AG09319 (cell line): ENCODE results near the gene NCKAP5.

ENCODE experiments used
- DNase-seq: peaks from one replicate; pipeline ENCODE4 v3.0.0-alpha.2; 2010; ENCODE audit warnings: low read depth; ENCODE audit errors: extremely low read depth
- CTCF ChIP-seq: IDR thresholded peaks from 2 replicates; pipeline ENCODE4 v1.5.1; 2011; ENCODE audit warnings: low read depth, mild to moderate bottlenecking, inconsistent platforms, low read length, moderate library complexity

The NCKAP5 gene

GRCh38 chr2:133130548-133131246 lies 437.6 kb downstream of the NCKAP5 start:
- DNase-seq = no peak
- no peak for TF ChIP-seq CTCF

- no peak for TF ChIP-seq CTCF
- DNase-seq = no peak
Measured at GRCh38 chr2:133124446-133124845, 443.8 kb downstream of the NCKAP5 start.

- no peak for DNase-seq
- TF ChIP-seq CTCF = no peak
Measured at GRCh38 chr2:133123904-133124303, 444.4 kb downstream of the NCKAP5 start.

- no peak for TF ChIP-seq CTCF
- DNase-seq = no peak
Measured at GRCh38 chr2:133123393-133123792, 444.9 kb downstream of the NCKAP5 start.

GRCh38 chr2:133122529-133122928 lies 445.7 kb downstream of the NCKAP5 start:
- no peak for DNase-seq
- no peak for TF ChIP-seq CTCF

GRCh38 chr2:133120310-133120709 lies 448.0 kb downstream of the NCKAP5 start:
- no peak for DNase-seq
- no peak for TF ChIP-seq CTCF

- no peak for TF ChIP-seq CTCF
- no peak for DNase-seq
Measured at GRCh38 chr2:133110201-133110600, 458.1 kb downstream of the NCKAP5 start.
